Ramos (cell line): ENCODE results near the gene TRPM6.
"Not testable (repeated sequence)": the region's sequence is repeated elsewhere in the genome, so short reads cannot be mapped to it uniquely, and the experiment has no call there.

Source experiments
- in situ Hi-C: fragments of 300-500 bp; cut with MboI; formaldehyde crosslinking; loops from one replicate; pipeline ENCODE4 v1.14.3; 2022; ENCODE audit warnings: low sequenced_read_pairs; ENCODE audit not compliant: unreplicated experiment

Gene TRPM6

GRCh38 chr9:74860247-74860646, 27.5 kb downstream of the TRPM6 start:
- in situ Hi-C loops = not testable (repeated sequence)

GRCh38 chr9:74859786-74860185, 27.9 kb downstream of the TRPM6 start:
- in situ Hi-C loops = no loop called here

- in situ Hi-C loops = no loop called here
These were observed 28.8 kb downstream of the TRPM6 start for GRCh38 chr9:74858751-74859414.

GRCh38 chr9:74856989-74857388, 30.7 kb downstream of the TRPM6 start:
- in situ Hi-C loops = no loop called here

GRCh38 chr9:74855072-74855471, 32.6 kb downstream of the TRPM6 start:
- in situ Hi-C loops = no loop called here

GRCh38 chr9:74853024-74853423, 34.7 kb downstream of the TRPM6 start:
- in situ Hi-C loops = not testable (repeated sequence)

GRCh38 chr9:74848153-74848525, 39.6 kb downstream of the TRPM6 start:
- in situ Hi-C loops = no loop called here

- in situ Hi-C loops = no loop called here
These were observed 40.1 kb downstream of the TRPM6 start for GRCh38 chr9:74847478-74848152.

- in situ Hi-C loops = no loop called here
These were observed 41.0 kb downstream of the TRPM6 start for GRCh38 chr9:74846766-74847165.

- in situ Hi-C loops = no loop called here
These were observed 49.4 kb downstream of the TRPM6 start for GRCh38 chr9:74838351-74838750.

GRCh38 chr9:74824654-74825053, 63.1 kb downstream of the TRPM6 start:
- in situ Hi-C loops = no loop called here

GRCh38 chr9:74821636-74822035, 66.1 kb downstream of the TRPM6 start:
- in situ Hi-C loops = no loop called here

- in situ Hi-C loops = no loop called here
These were observed 69.9 kb downstream of the TRPM6 start for GRCh38 chr9:74817816-74818215.

- in situ Hi-C loops = no loop called here
These were observed 70.4 kb downstream of the TRPM6 start for GRCh38 chr9:74817281-74817810.

- in situ Hi-C loops = no loop called here
These were observed 77.5 kb downstream of the TRPM6 start for GRCh38 chr9:74810200-74810599.

- in situ Hi-C loops = no loop called here
These were observed 83.7 kb downstream of the TRPM6 start for GRCh38 chr9:74804018-74804385.

- in situ Hi-C loops = no loop called here
These were observed 84.2 kb downstream of the TRPM6 start for GRCh38 chr9:74803376-74804017.

- in situ Hi-C loops = no loop called here
These were observed 87.5 kb downstream of the TRPM6 start for GRCh38 chr9:74800226-74800625.

- in situ Hi-C loops = no loop called here
These were observed 91.9 kb downstream of the TRPM6 start for GRCh38 chr9:74795803-74796202.

GRCh38 chr9:74795081-74795480, 92.6 kb downstream of the TRPM6 start:
- in situ Hi-C loops = no loop called here

GRCh38 chr9:74784506-74784905, 103.2 kb downstream of the TRPM6 start:
- in situ Hi-C loops = loop anchor here (5.0 kb wide), 1 partner anchor 293 kb away; no protein-coding TSS in a partner anchor
